GM12875 (cell line): ENCODE measurements around the gene NHERF1.
A peak's percentile ranks its signal among the peaks of the same experiment; 100 is the strongest.

ENCODE experiments used
- H3K4me3 ChIP-seq: one replicate; pipeline ENCODE4 v1.5.1; 2011; ENCODE audit warnings: low read depth, low read length, control low read depth
- TF ChIP-seq, protein P1 (sequence below): IDR thresholded peaks from 2 replicates; pipeline ENCODE4 v1.5.1; 2011; ENCODE audit warnings: low read depth, mild to moderate bottlenecking, control low read depth, inconsistent platforms, low read length, moderate library complexity, borderline replicate concordance; ENCODE audit not compliant: insufficient read depth

Gene NHERF1

DNA sequence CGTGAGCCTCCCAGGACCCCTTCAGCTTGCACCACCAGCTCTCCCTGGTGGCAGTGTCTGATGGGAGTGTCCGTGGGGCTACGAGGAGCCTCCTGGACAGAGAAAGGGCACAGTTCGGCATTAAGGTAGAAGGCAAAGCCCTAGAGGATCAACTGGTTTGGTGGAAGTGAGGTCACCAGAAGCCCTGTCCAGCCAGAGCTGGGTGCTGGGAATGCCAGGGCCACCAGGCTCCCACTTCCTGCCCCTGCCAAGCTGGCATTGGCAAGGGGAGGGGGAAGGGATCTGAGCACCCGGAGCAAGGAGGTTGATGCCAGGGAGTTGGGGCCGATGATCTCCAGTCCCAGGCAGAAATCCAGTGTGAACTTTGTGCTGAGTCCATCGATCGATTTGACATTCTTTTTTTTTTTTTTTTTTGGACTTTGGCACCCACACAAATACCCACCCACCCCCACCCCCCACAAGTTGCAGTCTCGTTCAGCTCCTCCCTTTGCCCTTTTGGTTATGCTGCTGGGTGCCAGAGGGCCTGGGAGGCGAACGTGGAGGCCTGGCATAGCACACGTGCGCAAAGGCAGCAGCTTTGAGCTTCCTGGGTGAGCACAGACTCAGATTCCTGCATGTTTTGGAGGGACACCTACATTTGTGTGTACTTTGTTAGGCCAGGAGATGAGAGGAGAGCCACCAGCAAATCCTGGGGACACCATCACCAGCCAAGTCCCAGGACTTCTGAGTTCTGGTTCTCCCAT, 2.1 kb downstream of the NHERF1 start:
- H3K4me3 ChIP-seq: peak overlapping the region; percentile 82
- TF ChIP-seq, protein P1, sequence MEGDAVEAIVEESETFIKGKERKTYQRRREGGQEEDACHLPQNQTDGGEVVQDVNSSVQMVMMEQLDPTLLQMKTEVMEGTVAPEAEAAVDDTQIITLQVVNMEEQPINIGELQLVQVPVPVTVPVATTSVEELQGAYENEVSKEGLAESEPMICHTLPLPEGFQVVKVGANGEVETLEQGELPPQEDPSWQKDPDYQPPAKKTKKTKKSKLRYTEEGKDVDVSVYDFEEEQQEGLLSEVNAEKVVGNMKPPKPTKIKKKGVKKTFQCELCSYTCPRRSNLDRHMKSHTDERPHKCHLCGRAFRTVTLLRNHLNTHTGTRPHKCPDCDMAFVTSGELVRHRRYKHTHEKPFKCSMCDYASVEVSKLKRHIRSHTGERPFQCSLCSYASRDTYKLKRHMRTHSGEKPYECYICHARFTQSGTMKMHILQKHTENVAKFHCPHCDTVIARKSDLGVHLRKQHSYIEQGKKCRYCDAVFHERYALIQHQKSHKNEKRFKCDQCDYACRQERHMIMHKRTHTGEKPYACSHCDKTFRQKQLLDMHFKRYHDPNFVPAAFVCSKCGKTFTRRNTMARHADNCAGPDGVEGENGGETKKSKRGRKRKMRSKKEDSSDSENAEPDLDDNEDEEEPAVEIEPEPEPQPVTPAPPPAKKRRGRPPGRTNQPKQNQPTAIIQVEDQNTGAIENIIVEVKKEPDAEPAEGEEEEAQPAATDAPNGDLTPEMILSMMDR: 0 out of 2 replicates have a peak, but pooled peaks have one; percentile 2

DNA sequence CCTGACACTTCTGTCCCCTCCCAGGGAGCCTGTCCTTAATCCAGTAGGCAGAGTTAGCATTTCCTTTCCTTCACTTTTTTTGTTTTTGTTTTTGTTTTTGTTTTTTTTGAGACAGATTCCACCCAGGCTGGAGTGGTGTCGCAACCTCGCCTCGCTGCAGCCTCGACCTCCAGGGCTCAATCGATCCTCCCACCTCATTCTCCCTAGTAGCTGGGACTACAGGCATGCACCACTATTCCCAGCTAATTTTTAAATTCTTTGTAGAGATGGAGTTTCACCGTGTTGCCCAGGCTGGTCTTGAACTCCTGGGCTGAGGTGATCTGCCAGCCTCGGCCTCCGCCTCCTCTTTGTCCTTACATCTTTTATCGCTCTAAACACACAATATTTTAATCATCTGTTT, 4.0 kb downstream of the NHERF1 start:
- TF ChIP-seq, protein P1: no peak
- no peak overlapping the region for H3K4me3 ChIP-seq

DNA sequence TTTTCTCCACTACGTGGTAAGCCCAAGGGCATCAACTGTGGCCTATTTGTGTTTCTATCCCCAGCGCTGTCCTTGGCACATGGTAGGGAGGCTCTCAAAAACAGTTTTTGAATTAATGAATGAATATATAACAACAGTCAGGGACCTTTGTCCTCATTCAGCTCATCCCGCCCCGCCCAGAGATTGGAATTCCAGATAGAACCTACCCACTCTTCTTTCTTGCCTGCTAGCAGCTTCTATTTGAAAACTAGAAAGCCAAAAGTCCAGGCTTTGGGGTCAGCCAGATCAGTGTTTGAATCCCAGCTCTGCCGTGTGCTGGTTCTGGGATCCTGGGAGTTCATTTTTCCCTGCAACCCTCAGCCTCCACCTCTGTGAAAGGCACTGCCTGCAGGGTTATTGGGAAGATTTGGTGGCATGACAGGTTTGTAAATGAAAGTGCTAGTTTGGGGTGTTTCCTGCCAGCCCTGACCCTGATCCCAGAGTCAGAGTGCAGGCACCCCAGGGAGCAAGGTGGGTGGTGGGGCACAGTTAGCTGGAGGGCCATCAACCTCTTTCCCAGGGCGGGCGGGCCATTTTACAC, 4.5 kb downstream of the NHERF1 start:
- H3K4me3 ChIP-seq: no peak overlapping the region
- TF ChIP-seq, protein P1: no peak

DNA sequence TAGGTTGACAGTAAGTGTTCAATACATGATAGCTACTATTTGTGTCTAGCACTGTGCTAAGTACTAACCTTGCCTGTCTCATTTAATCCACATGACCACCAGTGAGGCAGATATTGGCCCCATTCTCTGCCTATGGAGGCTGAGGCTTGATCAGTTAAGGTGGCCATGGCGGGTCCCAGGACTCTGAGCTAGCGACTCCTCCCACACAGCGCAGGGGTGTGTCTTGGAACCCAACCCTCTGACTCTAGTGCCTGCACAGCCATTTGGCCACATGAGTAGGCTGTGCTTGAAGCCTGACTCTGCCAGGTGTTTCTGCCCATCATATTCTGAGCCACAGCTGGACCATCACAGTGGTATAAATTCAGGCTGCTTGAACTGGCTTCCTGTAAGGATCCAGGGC, 6.4 kb downstream of the NHERF1 start:
- no peak overlapping the region for H3K4me3 ChIP-seq
- TF ChIP-seq, protein P1: no peak

DNA sequence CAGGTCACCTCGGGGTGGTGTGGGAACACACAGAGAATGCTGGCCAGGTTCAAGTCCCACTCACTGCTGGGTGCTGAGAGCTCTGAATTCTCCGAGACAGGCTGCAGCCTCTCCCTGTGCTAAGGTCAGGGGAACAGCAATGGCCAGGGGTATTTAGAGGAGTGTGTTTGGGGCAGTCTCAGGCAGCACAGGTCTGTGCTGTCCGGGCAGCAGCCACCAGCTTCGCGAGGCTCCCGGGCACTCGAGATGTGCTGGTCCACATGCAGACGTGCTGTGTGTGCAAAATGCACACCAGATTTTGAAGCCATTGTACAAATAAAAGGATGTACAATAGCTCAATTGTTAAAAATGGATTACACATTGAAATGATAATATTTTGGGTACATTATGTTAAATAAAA, 7.1 kb downstream of the NHERF1 start:
- H3K4me3 ChIP-seq: no peak overlapping the region
- TF ChIP-seq, protein P1: no peak

DNA sequence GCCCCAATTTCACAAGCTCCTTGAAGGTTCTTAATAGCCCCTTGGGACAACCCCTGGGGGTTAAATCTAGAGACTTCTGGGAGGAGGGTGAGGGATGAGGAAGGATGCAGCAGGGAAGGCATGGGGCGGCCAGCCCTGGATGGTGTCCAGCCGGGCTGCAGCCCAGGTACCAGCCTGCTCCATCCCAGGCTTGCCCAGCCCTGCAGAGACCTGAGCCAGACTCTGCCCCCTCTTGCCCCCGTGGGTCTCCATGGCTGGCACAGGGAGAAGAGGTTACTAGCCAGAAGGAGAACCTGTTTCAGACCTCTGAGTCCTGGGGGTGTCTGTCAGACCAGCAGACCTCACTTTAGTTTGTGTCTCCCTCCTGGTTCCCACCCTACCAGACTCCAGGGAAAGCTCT, 8.5 kb downstream of the NHERF1 start:
- TF ChIP-seq, protein P1: no peak
- H3K4me3 ChIP-seq: no peak overlapping the region

DNA sequence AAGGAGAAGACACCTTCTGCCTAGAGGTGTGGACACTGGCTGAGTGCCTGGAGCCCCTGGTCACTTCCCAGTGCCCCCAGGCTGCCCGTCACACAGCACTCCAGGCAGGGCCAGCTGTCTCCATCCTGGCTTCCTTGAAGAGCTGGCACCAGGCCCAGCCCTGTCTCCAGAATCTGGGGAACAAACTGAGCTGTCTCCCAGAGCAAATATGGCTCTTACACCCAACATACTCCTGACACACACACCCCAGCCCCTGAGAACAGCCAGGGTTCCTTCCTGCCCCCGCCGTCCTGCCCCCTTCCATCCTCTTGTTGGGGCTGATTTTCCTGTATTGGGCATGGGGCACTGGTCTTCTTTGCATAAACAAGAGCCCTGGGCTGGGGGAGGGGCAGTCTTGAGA, 9.1 kb downstream of the NHERF1 start:
- TF ChIP-seq, protein P1: no peak

More for the DNA sequence above, 9.1 kb downstream of the NHERF1 start:
- H3K4me3 ChIP-seq: no peak overlapping the region
